A549 (cell line): Measurements from ENCODE around the gene LIN7B.

Experiments
- KDM5A ChIP-seq: fragments of 200-600 bp; sonication (generic); IDR thresholded peaks from 2 replicates; pipeline ENCODE4 v1.6.1; 2016; ENCODE audit warnings: antibody characterized with exemption, mild to moderate bottlenecking
- TF ChIP-seq, protein P1 (sequence below): fragments of >200 bp; sonication (Bioruptor Twin); formaldehyde crosslinking; IDR thresholded peaks from 3 replicates; pipeline ENCODE4 v1.5.1; 2016

DNA sequence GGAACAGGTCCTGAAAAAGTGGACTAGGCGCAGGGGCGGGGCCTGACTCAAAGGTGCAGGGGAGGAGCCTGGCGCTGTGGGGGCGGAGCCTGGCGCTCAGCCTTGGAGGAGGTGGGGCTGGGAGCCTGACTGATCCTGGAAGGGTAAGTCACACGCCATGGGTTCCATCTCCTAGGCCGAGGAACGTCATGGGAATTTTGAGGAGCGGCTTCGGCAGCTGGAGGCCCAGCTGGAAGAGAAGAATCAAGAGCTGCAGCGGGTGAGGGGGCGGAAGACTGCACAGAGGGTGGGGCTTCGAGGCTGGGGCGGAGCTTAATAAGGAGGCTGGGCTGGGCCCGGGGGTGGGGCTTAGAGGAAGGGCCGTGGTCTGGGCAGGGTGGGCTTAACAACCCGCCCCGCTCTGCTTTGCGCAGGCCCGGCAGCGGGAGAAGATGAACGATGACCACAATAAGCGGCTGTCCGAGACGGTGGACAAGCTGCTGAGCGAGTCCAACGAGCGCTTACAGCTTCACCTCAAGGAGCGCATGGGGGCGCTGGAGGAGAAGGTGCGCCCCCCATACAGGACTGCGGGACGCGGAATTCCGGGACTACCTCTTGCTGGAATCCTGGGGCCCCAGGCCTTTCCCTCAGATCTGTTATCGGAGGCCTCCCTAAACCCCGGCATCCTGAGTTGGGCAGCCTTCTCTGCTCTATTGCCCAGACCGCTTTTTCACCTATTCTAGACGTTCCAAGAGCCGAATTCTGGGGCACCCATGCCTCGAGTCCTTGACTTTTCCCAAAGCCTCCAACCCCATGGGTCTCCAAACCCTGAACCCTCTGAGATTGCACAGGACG, 19.7 kb downstream of the LIN7B start:
- no peak for TF ChIP-seq KDM5A
- TF ChIP-seq, protein P1, sequence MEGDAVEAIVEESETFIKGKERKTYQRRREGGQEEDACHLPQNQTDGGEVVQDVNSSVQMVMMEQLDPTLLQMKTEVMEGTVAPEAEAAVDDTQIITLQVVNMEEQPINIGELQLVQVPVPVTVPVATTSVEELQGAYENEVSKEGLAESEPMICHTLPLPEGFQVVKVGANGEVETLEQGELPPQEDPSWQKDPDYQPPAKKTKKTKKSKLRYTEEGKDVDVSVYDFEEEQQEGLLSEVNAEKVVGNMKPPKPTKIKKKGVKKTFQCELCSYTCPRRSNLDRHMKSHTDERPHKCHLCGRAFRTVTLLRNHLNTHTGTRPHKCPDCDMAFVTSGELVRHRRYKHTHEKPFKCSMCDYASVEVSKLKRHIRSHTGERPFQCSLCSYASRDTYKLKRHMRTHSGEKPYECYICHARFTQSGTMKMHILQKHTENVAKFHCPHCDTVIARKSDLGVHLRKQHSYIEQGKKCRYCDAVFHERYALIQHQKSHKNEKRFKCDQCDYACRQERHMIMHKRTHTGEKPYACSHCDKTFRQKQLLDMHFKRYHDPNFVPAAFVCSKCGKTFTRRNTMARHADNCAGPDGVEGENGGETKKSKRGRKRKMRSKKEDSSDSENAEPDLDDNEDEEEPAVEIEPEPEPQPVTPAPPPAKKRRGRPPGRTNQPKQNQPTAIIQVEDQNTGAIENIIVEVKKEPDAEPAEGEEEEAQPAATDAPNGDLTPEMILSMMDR, result no peak
